Measurements from ENCODE around the gene CACTIN.
"Not testable (repeated sequence)": the region's sequence is repeated elsewhere in the genome, so short reads cannot be mapped to it uniquely, and the experiment has no call there.

CACTIN gene

DNA sequence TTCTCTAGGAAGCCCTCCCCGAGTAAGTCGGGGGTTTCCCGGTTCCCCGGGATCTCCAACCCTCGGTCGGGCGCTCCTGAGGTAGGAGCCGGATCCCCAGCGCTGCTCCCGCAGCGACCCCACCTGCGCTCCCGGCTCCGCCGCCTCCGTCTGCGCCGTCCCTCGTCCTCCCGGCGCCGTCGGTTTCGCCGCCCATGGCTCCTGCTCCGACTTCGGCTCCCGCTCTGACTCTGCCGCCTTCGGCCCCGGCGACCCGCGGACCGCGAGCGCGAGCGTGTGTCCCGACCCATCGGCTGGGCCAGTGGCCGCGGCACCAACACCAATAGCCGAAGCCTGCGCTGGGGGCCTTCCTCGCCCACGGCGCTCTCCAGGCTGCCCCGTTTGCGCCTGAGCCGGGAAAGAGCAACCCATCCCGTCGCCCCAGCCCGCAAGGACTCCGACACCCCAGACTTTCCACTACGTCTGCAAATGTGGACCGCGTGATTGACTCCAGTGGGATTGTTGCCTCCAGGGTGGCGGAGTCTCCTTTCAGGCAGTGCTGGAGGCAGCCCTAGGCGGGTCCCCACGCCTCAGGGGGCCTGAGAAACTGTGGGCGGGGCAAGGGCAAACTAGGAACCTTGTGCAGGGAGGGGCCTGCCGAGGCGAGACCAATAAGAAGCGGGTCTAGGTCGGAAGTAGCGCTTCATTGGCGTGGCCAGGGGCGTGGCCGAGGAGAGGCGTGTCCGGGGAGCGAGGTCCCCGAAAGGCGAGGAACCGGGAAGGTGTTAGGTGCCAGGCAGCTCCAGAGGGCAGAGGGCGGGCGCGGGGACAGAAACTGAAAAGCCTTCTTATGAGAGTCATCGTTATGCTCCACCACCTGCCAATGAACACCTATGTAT is at the start of gene CACTIN:
Gene CACTIN (minus strand): TSS at position 318 of the 878 bp plus-strand sequence. CDS start 28 bp downstream, at position 290.
- DNase-seq (ENCODE audit: low read depth in 2 of 2) = peak; percentile 97 to 98

GRCh38 chr19:3674784-3675543 is 48.4 kb upstream of the CACTIN start:
- DNase-seq (ENCODE audit: low read depth in 2 of 2) = no peak

GRCh38 chr19:3673506-3674439 is 47.2 kb upstream of the CACTIN start:
- DNase-seq (ENCODE audit: low read depth in 2 of 2) = no peak

- DNase-seq (ENCODE audit: low read depth in 2 of 2) = no peak
Measured at GRCh38 chr19:3672993-3673392, 46.4 kb upstream of the CACTIN start.

- DNase-seq (ENCODE audit: low read depth in 2 of 2) = no peak
Measured at GRCh38 chr19:3672575-3672948, 46.0 kb upstream of the CACTIN start.

DNA sequence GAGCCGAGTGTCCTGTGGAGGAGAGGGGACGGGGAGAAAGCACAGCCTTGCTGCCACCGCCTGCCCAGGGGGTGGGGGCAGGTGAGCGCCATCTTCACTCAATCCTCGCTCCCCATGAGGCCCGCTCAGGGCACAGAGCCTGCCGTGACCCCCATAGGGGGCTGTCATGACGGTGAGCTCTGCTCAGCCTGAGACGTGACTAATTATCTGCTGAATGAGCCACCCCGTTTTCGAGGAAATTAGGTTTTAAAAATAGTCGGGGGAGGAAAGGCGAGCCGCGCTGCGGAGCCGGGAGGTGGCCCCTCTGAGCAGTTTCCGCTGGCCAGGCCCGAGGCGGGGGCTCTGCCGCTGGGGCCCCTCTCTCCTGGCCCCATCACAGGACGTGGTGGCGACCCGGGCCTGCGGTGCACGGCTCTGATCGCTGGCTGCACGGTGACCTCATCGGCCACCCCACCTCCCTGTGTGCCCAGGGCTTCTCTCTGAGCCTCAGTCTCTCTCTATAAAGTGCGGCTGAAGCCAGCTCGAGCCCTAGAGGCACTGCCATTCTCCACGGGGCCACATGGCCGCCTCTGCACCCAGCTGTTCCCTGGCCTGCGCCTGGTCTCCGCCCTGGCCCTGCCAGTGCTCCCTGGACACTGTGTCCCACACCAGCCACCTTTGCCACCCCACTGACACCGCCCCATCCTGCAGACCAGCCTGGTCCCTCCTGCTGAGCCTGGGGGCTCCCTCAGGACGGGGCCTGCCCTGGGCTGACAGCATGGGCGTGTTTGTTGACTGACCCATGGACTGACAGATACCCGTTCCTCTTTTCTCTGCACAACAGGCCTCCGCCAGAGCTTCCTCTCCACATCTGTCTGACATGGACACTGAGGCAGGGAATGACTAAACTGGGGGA is 45.3 kb upstream of the CACTIN start:
- peak in 1 of 2 donors; percentile 33 for DNase-seq (ENCODE audit: low read depth in 2 of 2)

DNA sequence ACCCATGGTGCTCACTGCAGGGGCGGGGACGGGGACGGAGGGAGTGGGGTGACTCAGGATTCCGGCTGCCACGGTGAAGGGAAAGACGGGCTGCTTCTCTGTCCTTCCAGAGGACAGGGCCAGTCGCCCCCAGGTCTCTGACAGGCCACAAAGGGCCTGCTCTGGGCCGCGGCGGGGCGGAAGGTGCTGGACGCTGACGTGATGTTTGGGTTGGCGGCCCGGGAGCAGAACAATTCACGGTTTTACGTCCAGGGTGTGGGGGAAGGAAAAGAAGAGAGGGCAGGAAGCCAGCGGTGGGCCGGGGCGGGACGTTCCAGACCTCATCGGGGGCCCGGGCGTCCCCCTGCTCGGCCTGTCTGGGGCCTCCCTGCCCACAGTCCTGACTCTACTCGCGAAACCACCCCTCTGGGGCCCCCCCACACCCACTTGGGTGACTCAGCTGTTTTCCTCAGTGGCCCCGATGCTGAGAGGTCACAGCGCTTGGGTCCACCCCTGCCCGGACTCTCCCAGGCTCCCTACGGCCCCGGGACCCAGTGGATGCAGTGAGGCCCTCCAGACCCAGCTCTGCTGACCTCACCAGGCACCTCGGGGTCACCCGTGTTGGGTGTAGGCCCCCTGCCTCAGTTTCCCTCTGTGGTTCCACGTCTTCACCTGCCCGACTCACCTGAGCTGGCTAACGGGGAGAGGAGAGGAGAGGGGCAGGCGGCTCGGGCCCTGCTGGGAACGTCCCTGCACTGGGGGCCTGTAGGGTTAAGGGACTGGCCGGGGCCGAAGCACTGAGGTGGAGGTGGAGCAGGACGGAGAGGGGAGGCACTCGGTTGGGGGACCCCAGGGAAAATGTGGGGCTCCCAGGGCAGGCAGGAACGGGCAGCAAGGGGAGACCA is 44.4 kb upstream of the CACTIN start:
- peak in 1 of 2 donors; percentile 23 for DNase-seq (ENCODE audit: low read depth in 2 of 2)

DNA sequence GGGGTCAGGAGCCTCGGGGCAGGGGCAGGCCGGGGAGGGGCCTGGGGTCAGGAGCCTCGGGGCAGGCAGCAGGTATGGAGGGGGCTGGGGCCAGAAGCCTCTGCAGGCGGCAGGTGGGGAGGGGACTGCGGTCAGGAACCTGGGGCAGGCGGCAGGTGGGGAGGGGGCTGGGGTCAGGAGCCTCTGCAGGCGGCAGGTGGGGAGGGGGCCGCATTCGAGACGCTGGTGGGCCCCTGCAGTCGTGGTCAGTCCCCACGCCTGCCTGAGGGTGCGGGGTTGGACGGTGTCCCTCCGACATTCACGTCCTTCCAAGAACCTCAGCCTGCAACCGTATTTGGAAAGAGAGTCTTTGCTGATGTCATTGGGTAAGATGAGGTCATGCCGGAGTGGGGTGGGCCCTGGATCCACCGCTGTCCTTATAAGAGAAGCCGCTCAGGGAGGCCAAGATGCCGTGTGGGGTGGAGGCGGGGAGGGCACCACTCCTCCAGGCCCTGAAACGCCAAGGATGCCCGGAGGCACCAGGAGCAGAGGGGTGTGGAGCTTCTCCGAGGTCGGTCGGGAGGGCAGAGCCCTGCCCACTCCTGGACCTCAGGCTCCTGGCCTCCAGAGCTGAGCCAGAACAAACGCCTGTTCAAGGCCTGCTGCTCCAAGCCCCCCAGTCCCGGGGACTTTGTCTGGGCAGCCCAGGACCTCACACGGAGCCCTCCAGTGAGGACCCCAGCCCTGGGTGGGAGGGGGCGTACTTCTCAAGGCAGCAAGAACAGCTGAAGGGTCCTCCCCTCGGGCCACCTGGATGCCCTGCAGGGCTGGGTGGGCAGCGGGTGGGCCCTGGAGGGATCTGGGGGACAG is 43.6 kb upstream of the CACTIN start:
- DNase-seq (ENCODE audit: low read depth in 2 of 2) = no peak

- no peak for DNase-seq (ENCODE audit: low read depth in 2 of 2)
Measured at GRCh38 chr19:3669082-3669946, 42.7 kb upstream of the CACTIN start.

DNA sequence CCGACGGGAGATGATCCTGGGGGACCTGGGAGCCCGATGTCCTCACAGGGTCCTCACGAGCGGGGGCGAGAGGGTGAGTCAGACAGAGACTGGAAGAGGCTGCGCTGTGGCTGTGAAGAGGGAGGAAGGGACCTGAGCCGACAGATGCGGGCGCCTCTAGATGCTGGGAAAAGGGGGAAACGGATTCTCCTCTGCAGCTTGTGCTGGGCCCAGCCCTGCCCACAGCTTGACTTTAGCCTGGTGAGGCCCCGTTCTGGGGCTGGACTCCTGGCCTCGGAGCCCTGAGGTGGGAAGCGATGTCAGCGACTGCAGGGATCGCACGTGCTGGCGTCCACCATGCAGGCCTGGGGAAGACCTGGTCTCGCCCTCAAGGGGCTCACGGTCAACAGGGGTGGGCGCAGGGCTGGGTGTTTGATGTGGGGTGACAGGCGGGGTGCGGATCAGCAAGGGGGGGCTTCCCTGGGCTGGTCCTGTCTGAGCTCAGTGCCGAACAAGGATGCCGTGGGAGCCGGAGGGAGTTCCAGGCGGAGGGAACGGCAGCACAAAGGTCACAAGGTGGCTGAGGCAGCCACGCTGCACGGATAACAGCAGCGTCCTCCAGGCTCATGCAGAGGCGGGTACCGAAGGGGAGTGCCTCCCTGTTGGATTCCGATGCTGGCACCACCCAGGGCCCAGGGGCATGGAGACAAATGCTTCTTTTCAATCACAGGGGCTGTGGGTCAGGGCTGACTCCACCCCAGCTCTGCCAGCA is 41.9 kb upstream of the CACTIN start:
- no peak for DNase-seq (ENCODE audit: low read depth in 2 of 2)

- no peak for DNase-seq (ENCODE audit: low read depth in 2 of 2)
Measured at GRCh38 chr19:3667766-3668165, 41.2 kb upstream of the CACTIN start.

- DNase-seq (ENCODE audit: low read depth in 2 of 2) = no peak
Measured at GRCh38 chr19:3667037-3667638, 40.5 kb upstream of the CACTIN start.

DNA sequence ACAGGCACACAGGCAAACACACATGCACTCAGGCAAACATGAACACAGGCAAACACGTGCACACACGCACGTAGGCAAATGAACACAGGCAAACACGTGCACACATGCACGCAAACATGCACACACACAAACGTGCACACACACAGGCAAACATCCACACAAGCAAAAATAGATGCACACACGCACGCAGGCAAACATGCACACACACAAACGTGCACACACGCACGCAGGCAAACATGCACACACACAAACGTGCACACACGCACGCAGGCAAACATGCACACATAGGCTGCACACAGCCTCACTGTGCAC is 39.9 kb upstream of the CACTIN start:
- not testable (repeated sequence) for DNase-seq (ENCODE audit: low read depth in 2 of 2)

DNA sequence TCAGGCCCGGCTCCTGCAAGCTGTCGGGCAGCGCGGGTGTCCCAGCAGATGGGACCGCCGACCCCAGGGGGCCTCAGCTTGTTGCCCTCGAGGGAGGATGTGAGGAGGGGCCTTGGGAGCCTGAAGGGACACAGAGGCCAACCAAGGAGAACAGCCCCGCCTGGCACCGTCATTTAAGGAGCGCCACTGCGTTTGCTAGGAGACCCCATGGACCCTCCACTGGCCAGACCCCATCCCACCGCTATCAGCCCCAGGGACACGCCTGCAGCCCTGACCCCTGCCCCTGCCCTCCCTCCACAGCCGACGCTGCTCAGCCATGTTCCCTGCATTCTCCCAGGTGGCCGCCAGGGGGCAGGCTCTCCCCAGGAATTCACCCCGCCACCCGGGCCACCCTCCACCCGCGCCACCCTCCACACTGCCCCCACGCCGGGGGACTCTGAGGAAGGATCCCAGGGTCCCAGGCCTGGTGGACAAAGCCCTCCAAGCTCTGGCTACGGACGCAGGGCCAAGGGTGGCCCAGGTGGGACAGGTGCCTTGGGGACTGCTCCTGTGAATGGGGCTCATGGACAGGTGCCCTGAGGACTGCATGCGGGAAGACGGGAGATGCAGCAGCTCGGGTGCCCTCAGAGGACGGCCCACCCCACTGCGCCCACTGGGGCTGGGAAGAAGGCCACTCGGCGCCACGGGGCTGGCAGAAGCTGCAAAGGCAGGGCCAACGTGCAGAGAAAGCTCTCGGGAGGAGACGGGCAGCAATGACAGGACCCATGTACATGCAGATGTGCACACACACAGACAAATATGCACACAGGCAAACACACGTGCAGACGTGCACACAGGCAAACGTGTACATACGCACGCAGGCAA is 39.3 kb upstream of the CACTIN start:
- peak; percentile 30 to 65 for DNase-seq (ENCODE audit: low read depth in 2 of 2)

GRCh38 chr19:3664879-3665642 is 38.5 kb upstream of the CACTIN start:
- no peak for DNase-seq (ENCODE audit: low read depth in 2 of 2)

Data from stimulated activated CD4-positive, alpha-beta T cell treated with anti-CD3 and anti-CD28 coated beads, Interleukin-15, amount 100 ng/mL, for 48 hours (primary cell).